Sigmoid colon (tissue), 7 donors: ENCODE results near the gene TBXT. TPM values are rescaled to one million over a fixed set of nuclear protein-coding genes. Genes with fewer than 3 reads are reported as not detected.

Source experiments
- DNase-seq: peaks from one replicate; pipeline ENCODE4 v3.0.0-alpha.2; 2019
- H3K27ac ChIP-seq, 4 donors: fragments of 200-600 bp; sonication (generic); one replicate each; pipeline ENCODE4 v1.5.1; 2016 to 2019; ENCODE audit warnings: mild to moderate bottlenecking in 1 of 4
- H3K27me3 ChIP-seq, 3 donors: fragments of 200-600 bp; sonication (generic); one replicate each; pipeline ENCODE4 v1.5.1; 2019; ENCODE audit warnings: mild to moderate bottlenecking in 1 of 3
- H3K36me3 ChIP-seq, 4 donors: fragments of 200-600 bp; sonication (generic); one replicate each; pipeline ENCODE4 v1.5.1; 2016 to 2019
- H3K4me1 ChIP-seq, 4 donors: fragments of 200-600 bp; sonication (generic); one replicate each; pipeline ENCODE4 v1.5.1; 2017 to 2019
- H3K4me3 ChIP-seq, 4 donors: fragments of 200-600 bp; sonication (generic); one replicate each; pipeline ENCODE4 v1.5.1; 2017 to 2019; ENCODE audit warnings: mild to moderate bottlenecking in 2 of 4, moderate library complexity in 1 of 4
- H3K9me3 ChIP-seq, 4 donors: fragments of 200-600 bp in 3 of 4; sonication (generic) in 3 of 4; one replicate each; pipeline versions ENCODE4 v1.5.1 to v1.6.1; 2013 to 2019
- EP300 ChIP-seq, 4 donors: sonication (generic); formaldehyde crosslinking; IDR thresholded peaks; one replicate each; pipeline ENCODE4 v1.6.1; 2017; ENCODE audit warnings: antibody characterized with exemption in 4 of 4
- POLR2A ChIP-seq, 2 donors: fragments of 450-650 bp; IDR thresholded peaks; one replicate each; pipeline ENCODE4 v1.6.1; 2016; ENCODE audit warnings: antibody characterized with exemption in 2 of 2, mild to moderate bottlenecking in 2 of 2, moderate library complexity in 2 of 2
- POLR2AphosphoS5 ChIP-seq, 4 donors: sonication (generic); formaldehyde crosslinking; IDR thresholded peaks; one replicate each; pipeline ENCODE4 v1.6.1; 2017; ENCODE audit warnings: antibody characterized with exemption in 4 of 4
- WGBS, 2 donors: extraction: QIAGEN DNeasy Blood & Tissue Kit; methylation state at CpG; one replicate each; pipeline ENCODE4 v1.1.7; 2013; 5-methylcytosine and 5-hydroxymethylcytosine counted together
- intact Hi-C: fragments of 100-400 bp; cut with DNase I; formaldehyde crosslinking; loops from one replicate; pipeline ENCODE4 v1.15.1; 2023
- polyA plus RNA-seq, 3 donors: library from polyadenylated mRNA; stranded (reverse); fragments of 200-250 nt; gene quantifications; one replicate each; pipeline ENCODE4 v1.2.3, GENCODE V29; 2013
- small RNA-seq, 3 donors: library from RNA; depleted of rRNA; stranded (forward); fragments of <200 nt; gene quantifications; one replicate each; pipeline ENCODE3, GENCODE V24; 2016
- total RNA-seq, 4 donors: library from RNA; depleted of rRNA; stranded (reverse); fragments of >200 nt; gene quantifications; one replicate each; pipeline ENCODE4 v1.1.0, GENCODE V29; 2016
- TF ChIP-seq, protein P1 (sequence below), 4 experiments: fragments of 450-650 bp in 3 of 4; fragments of 200-600 bp in 1 of 4; IDR thresholded peaks; one replicate each; pipeline ENCODE4 v1.5.1; 2016 to 2019; ENCODE audit warnings: antibody characterized with exemption in 4 of 4, mild to moderate bottlenecking in 3 of 4, moderate library complexity in 2 of 4
- donor health status: healthy with polysubstance abuse.
- donor health status: Bipolar disorder and iron deficiency.
- donor health status: healthy.

Gene TBXT
- total and polyA plus RNA-seq, 7 donors: not detected

DNA sequence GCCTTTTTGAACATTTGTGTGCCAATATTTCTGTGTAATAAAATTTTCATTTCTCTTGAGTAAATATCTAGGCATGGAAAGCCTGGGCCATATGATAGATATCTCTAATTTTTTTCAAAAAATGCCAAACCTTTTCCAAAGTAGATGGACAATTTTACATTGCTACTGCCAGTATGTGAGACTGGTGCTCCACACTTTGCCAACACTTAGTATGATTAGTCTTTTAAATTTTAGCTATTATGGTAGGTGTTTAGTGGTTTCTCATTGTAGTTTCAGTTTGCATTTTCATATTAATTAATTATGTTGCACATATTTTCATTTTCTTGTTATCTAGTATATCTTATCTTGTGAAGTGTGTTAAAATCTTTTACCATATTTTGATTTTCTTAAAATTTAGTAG is 52.0 kb downstream of the TBXT start:
- H3K27me3 ChIP-seq: no peaks in the 10 kb centered on the region
- H3K27ac ChIP-seq: no peak overlapping the region
- intact Hi-C loops: no loop called here
- no peak overlapping the region for H3K4me3 ChIP-seq
- H3K36me3 ChIP-seq: no peaks in the 10 kb centered on the region
- H3K9me3 ChIP-seq: no peaks in the 10 kb centered on the region
- peaks cover 0 to 10% (median 2%) of the 10 kb centered on the region in 4 donors for H3K4me1 ChIP-seq
- no peak for DNase-seq
- TF ChIP-seq, protein P1, sequence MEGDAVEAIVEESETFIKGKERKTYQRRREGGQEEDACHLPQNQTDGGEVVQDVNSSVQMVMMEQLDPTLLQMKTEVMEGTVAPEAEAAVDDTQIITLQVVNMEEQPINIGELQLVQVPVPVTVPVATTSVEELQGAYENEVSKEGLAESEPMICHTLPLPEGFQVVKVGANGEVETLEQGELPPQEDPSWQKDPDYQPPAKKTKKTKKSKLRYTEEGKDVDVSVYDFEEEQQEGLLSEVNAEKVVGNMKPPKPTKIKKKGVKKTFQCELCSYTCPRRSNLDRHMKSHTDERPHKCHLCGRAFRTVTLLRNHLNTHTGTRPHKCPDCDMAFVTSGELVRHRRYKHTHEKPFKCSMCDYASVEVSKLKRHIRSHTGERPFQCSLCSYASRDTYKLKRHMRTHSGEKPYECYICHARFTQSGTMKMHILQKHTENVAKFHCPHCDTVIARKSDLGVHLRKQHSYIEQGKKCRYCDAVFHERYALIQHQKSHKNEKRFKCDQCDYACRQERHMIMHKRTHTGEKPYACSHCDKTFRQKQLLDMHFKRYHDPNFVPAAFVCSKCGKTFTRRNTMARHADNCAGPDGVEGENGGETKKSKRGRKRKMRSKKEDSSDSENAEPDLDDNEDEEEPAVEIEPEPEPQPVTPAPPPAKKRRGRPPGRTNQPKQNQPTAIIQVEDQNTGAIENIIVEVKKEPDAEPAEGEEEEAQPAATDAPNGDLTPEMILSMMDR (IDR thresholded peaks at IDR 0.05): no peak
- TF ChIP-seq EP300 (IDR thresholded peaks at IDR 0.05) (no peak), POLR2AphosphoS5 (IDR thresholded peaks at IDR 0.05) (no peak), POLR2A (IDR thresholded peaks at IDR 0.05) (no peak)

DNA sequence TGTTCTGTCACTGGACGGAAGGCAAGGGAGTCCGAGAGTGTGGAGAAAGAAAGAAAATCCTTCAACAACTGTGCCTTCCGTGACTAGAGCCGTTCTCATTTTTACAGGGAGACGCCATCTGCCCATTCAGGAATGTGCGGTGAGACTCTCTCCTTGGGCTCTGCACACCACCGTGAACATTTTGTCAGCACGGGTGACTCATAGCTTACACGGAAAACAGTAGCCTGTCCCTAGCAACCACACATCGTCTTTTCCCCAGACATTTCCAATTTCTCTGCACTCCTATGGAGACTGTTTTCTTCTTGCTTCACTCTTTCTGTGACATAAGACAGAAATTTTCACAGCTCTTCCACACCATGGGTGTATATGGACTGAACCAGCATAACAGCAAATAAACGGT is 55.1 kb downstream of the TBXT start:
- no peaks in the 10 kb centered on the region for H3K36me3 ChIP-seq
- intact Hi-C loops: no loop called here
- H3K27me3 ChIP-seq: no peaks in the 10 kb centered on the region
- peaks cover 0 to 10% (median 2%) of the 10 kb centered on the region in 4 donors for H3K4me1 ChIP-seq
- no peaks in the 10 kb centered on the region for H3K9me3 ChIP-seq
- no peak for TF ChIP-seq EP300 (IDR thresholded peaks at IDR 0.05)
- peak in 1 of 4 donors; percentile 31 for TF ChIP-seq POLR2AphosphoS5 (IDR thresholded peaks at IDR 0.05)
- H3K27ac ChIP-seq: peak overlapping the region in 3 of 4 donors; percentile 24 to 73 (median 38)
- WGBS, 2 donors: 69 to 79% methylated on average over 11 of the region's 11 CpGs
- no peak for DNase-seq
- peak overlapping the region in 2 of 4 donors; percentile 21 to 36 for H3K4me3 ChIP-seq

DNA sequence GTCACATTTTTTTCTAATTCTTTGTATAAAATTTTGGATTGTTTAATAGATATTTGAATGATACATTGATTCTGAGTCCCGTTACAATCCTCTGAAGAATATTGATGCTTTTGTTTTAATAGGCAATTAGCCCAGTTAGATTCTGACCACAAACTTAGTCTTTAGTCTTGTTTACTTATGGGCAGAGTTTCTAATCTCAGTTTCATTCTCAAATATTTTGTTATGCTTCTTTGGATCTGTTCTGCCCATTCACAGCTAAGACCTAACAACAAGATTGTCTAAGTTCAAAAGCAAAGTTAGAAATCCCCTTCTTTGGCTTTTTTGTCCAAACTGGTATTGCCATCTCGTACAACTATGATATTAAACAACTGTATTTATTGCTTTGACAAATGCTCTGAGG is 58.0 kb downstream of the TBXT start:
- peaks cover 0 to 10% (median 2%) of the 10 kb centered on the region in 4 donors for H3K4me1 ChIP-seq
- no peak overlapping the region for H3K27ac ChIP-seq
- intact Hi-C loops: loop anchor here (10.0 kb wide), 1 partner anchor 375 kb away; no protein-coding TSS in a partner anchor
- H3K27me3 ChIP-seq: no peaks in the 10 kb centered on the region
- H3K9me3 ChIP-seq: no peaks in the 10 kb centered on the region
- TF ChIP-seq EP300 (IDR thresholded peaks at IDR 0.05) (no peak), POLR2A (IDR thresholded peaks at IDR 0.05) (no peak), POLR2AphosphoS5 (IDR thresholded peaks at IDR 0.05) (no peak)
- TF ChIP-seq, protein P1 (IDR thresholded peaks at IDR 0.05): no peak
- H3K36me3 ChIP-seq: no peaks in the 10 kb centered on the region
- no peak for DNase-seq
- 39 to 70% methylated on average over 2 of the region's 2 CpGs for WGBS, 2 donors
- no peak overlapping the region for H3K4me3 ChIP-seq

Small RNAs within 50 kb of the gene (small RNA-seq; reads per million reads assigned to genes)
- 0 reads per million in 3 donors for gene RNU6-153P

Other genes starting within 250 kb of the TBXT start
- under 1 TPM in 1 of 4 donors, not detected in 3; 0.41 TPM for gene PRR18, start 140.5 kb upstream of the TBXT start, total RNA-seq
- under 1 TPM in 1 of 3 donors, not detected in 2; 0.06 TPM for gene PRR18, start 140.5 kb upstream of the TBXT start, polyA plus RNA-seq
- 10 to 100 TPM; 26.0 to 46.2 (median 37.6) TPM for gene SFT2D1, start 174.7 kb upstream of the TBXT start, total RNA-seq
- 10 to 100 TPM; 49.2 to 92.8 (median 58.3) TPM for gene SFT2D1, start 174.7 kb upstream of the TBXT start, polyA plus RNA-seq
- 10 to 100 TPM; 52.9 to 82.0 (median 78.3) TPM for gene MPC1, start 215.1 kb upstream of the TBXT start, total RNA-seq
- gene MPC1, start 215.1 kb upstream of the TBXT start, polyA plus RNA-seq: 100 to 1,000 TPM; 116 to 310 (median 161) TPM